Ishikawa (cell line): ENCODE measurements around the gene URB1.

ENCODE experiments used
- CEBPB ChIP-seq: IDR thresholded peaks from 2 replicates; pipeline ENCODE4 v1.6.1; 2012
- CREB1 ChIP-seq: IDR thresholded peaks from 2 replicates; pipeline ENCODE4 v1.6.1; 2012; ENCODE audit warnings: low read depth
- EGR1 ChIP-seq: IDR thresholded peaks from 2 replicates; pipeline ENCODE4 v1.6.1; 2012
- EP300 ChIP-seq: IDR thresholded peaks from 2 replicates; pipeline ENCODE4 v1.6.1; 2012; ENCODE audit warnings: borderline replicate concordance
- FOXM1 ChIP-seq: IDR thresholded peaks from 2 replicates; pipeline ENCODE4 v1.6.1; 2012; ENCODE audit warnings: low read depth, borderline replicate concordance
- MAX ChIP-seq: IDR thresholded peaks from 2 replicates; pipeline ENCODE4 v1.6.1; 2012
- NFIC ChIP-seq: IDR thresholded peaks from 2 replicates; pipeline ENCODE4 v1.6.1; 2012
- RAD21 ChIP-seq: IDR thresholded peaks from 2 replicates; pipeline ENCODE4 v1.6.1; 2012; ENCODE audit warnings: low read depth
- REST ChIP-seq: IDR thresholded peaks from 2 replicates; pipeline ENCODE4 v1.6.1; 2012; ENCODE audit warnings: low read depth, mild to moderate bottlenecking
- TAF1 ChIP-seq: IDR thresholded peaks from 2 replicates; pipeline ENCODE4 v1.6.1; 2012; ENCODE audit warnings: low read depth, mild to moderate bottlenecking
- TCF12 ChIP-seq: IDR thresholded peaks from 2 replicates; pipeline ENCODE4 v1.6.1; 2012; ENCODE audit warnings: low read depth
- TEAD4 ChIP-seq: IDR thresholded peaks from 2 replicates; pipeline ENCODE4 v1.6.1; 2012
- USF1 ChIP-seq: IDR thresholded peaks from 2 replicates; pipeline ENCODE4 v1.6.1; 2012
- YY1 ChIP-seq: IDR thresholded peaks from 2 replicates; pipeline ENCODE4 v1.6.1; 2012; ENCODE audit warnings: low read depth
- ZBTB7A ChIP-seq: IDR thresholded peaks from 2 replicates; pipeline ENCODE4 v1.6.1; 2012; ENCODE audit warnings: low read depth

URB1 gene

GRCh38 chr21:32308696-32309095 is 84.1 kb downstream of the URB1 start:
- TF ChIP-seq RAD21 (no peak), EGR1 (no peak), CEBPB (no peak), YY1 (no peak), USF1 (no peak), TEAD4 (no peak), REST (no peak), MAX (no peak), FOXM1 (no peak), NFIC (no peak), TCF12 (no peak)

GRCh38 chr21:32307706-32308105 is 85.1 kb downstream of the URB1 start:
- no peak for TF ChIP-seq TCF12
- no peak for TF ChIP-seq EGR1
- no peak for TF ChIP-seq REST
- TF ChIP-seq RAD21, result no peak
- no peak for TF ChIP-seq TAF1
- no peak for TF ChIP-seq FOXM1
- no peak for TF ChIP-seq EP300

- TF ChIP-seq FOXM1, result no peak
- no peak for TF ChIP-seq TAF1
- TF ChIP-seq EP300, result no peak
- no peak for TF ChIP-seq USF1
- no peak for TF ChIP-seq REST
- TF ChIP-seq ZBTB7A, result no peak
- TF ChIP-seq NFIC, result no peak
- TF ChIP-seq TEAD4, result no peak
- no peak for TF ChIP-seq MAX
- no peak for TF ChIP-seq EGR1
- no peak for TF ChIP-seq CEBPB
- no peak for TF ChIP-seq CREB1
- TF ChIP-seq RAD21, result no peak
- TF ChIP-seq TCF12, result no peak
Measured at GRCh38 chr21:32306021-32306780, 86.6 kb downstream of the URB1 start.

- TF ChIP-seq FOXM1 (no peak), CREB1 (no peak), NFIC (no peak), USF1 (no peak), REST (no peak)
Measured at GRCh38 chr21:32304998-32305397, 87.8 kb downstream of the URB1 start.
